SU-DHL-6 (cell line): ENCODE data around the gene DOCK10.

Source experiments
- H2AFZ ChIP-seq: fragments of 200-600 bp; sonication (generic); 2 replicates; pipeline ENCODE4 v1.6.1; 2014; ENCODE audit warnings: low read depth, mild to moderate bottlenecking, moderate library complexity, mixed read lengths, antibody characterized with exemption, low read length; ENCODE audit not compliant: severe bottlenecking
- H3F3A ChIP-seq: fragments of 200-600 bp; shearing (Covaris generic); 2 replicates; pipeline ENCODE4 v1.6.0; 2016; ENCODE audit warnings: antibody characterized with exemption, mild to moderate bottlenecking; ENCODE audit not compliant: insufficient read depth
- H3K27ac ChIP-seq: fragments of 200-600 bp; sonication (generic); 2 replicates; pipeline ENCODE4 v1.5.1; 2016; ENCODE audit warnings: low read depth, mild to moderate bottlenecking, low read length, moderate library complexity, mixed read lengths
- H3K27me3 ChIP-seq: fragments of 200-600 bp; sonication (generic), shearing (Covaris generic); 2 replicates; pipeline ENCODE4 v1.6.0; 2014; ENCODE audit warnings: mild to moderate bottlenecking, low read length
- H3K36me3 ChIP-seq: fragments of 200-600 bp; sonication (generic); 2 replicates; pipeline ENCODE4 v1.6.1; 2014; ENCODE audit warnings: mild to moderate bottlenecking, low read length, mixed read lengths
- H3K4me2 ChIP-seq: fragments of 300-600, 200-600 bp; shearing (Covaris generic), sonication (generic); 2 replicates; pipeline ENCODE4 v1.6.0; 2014; ENCODE audit warnings: low read length, low read depth, mild to moderate bottlenecking; ENCODE audit not compliant: poor library complexity, severe bottlenecking
- H3K4me3 ChIP-seq: fragments of 200-600 bp; sonication (generic); 2 replicates; pipeline ENCODE4 v1.5.1; 2014; ENCODE audit warnings: antibody characterized with exemption, low read length, mild to moderate bottlenecking, mixed read lengths; ENCODE audit not compliant: insufficient read depth, poor library complexity, severe bottlenecking
- H3K79me2 ChIP-seq: fragments of 200-600 bp; sonication (generic); 2 replicates; pipeline ENCODE4 v1.6.1; 2014; ENCODE audit warnings: mild to moderate bottlenecking, low read length, moderate library complexity; ENCODE audit not compliant: insufficient read depth
- H3K9ac ChIP-seq: fragments of 200-600 bp; sonication (generic); 2 replicates; pipeline ENCODE4 v1.7.0; 2014; ENCODE audit warnings: mild to moderate bottlenecking, low read length
- H3K9me2 ChIP-seq: fragments of 200-600 bp; sonication (generic); replicated peaks from 2 replicates; pipeline ENCODE4 v1.6.1; 2014; ENCODE audit warnings: low read length; ENCODE audit not compliant: insufficient read depth
- H3K9me3 ChIP-seq: fragments of 200-600 bp; sonication (generic); 2 replicates; pipeline ENCODE4 v1.6.1; 2014; ENCODE audit warnings: low read length, mixed read lengths; ENCODE audit not compliant: insufficient read depth
- H4K20me1 ChIP-seq: fragments of 200-600 bp; sonication (generic); 2 replicates; pipeline ENCODE4 v1.6.1; 2014; ENCODE audit warnings: low read depth, mild to moderate bottlenecking, antibody characterized with exemption, low read length, moderate library complexity, mixed read lengths
- EZH2phosphoT487 ChIP-seq: fragments of 200-600 bp; sonication (generic), shearing (Covaris generic); conservative IDR thresholded peaks from 2 replicates; pipeline ENCODE4 v1.6.1; 2018; ENCODE audit warnings: mild to moderate bottlenecking, antibody characterized with exemption, low read length, moderate library complexity, mixed read lengths
- TF ChIP-seq, protein P1 (sequence below): fragments of 200-600 bp; sonication (generic); IDR thresholded peaks from one replicate; pipeline ENCODE4 v1.5.1; 2017; ENCODE audit warnings: antibody characterized with exemption, mild to moderate bottlenecking, low read length, moderate library complexity; ENCODE audit not compliant: insufficient read depth, poor library complexity, severe bottlenecking

The DOCK10 gene

DNA sequence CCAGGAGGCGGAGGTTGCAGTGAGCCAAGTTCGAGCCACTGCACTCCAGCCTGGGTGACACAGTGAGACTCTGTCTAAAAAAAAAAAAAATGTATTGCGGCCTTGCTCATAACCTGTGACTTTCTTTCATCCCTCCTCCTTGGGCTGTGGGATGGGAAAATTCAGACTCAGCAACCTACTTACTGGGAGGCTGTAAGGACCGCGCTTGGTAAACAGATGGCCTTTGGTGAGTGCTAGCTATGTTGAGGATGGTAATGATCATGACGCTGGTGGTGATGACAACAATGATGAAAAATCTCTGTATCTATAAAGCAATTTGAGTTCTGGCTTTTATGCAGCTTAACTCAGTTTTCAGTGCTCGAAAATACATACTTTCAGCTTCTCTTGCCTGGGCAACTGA, 261.4 kb downstream of the DOCK10 start:
- Histone ChIP-seq H3K9ac (no peak overlapping the region), H3K4me2 (no peak overlapping the region), H3K27ac (no peak overlapping the region), H3K36me3 (no peaks in the 10 kb centered on the region), H3K9me3 (no peaks in the 10 kb centered on the region), H3K9me2 (no peaks in the 10 kb centered on the region), H3K79me2 (no peaks in the 10 kb centered on the region), H3F3A (no peaks in the 10 kb centered on the region), H3K27me3 (no peaks in the 10 kb centered on the region), H4K20me1 (no peaks in the 10 kb centered on the region), H3K4me3 (no peak overlapping the region), H2AFZ (no peak overlapping the region)
- TF ChIP-seq EZH2phosphoT487: no peak
- TF ChIP-seq, protein P1, sequence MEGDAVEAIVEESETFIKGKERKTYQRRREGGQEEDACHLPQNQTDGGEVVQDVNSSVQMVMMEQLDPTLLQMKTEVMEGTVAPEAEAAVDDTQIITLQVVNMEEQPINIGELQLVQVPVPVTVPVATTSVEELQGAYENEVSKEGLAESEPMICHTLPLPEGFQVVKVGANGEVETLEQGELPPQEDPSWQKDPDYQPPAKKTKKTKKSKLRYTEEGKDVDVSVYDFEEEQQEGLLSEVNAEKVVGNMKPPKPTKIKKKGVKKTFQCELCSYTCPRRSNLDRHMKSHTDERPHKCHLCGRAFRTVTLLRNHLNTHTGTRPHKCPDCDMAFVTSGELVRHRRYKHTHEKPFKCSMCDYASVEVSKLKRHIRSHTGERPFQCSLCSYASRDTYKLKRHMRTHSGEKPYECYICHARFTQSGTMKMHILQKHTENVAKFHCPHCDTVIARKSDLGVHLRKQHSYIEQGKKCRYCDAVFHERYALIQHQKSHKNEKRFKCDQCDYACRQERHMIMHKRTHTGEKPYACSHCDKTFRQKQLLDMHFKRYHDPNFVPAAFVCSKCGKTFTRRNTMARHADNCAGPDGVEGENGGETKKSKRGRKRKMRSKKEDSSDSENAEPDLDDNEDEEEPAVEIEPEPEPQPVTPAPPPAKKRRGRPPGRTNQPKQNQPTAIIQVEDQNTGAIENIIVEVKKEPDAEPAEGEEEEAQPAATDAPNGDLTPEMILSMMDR: no peak

DNA sequence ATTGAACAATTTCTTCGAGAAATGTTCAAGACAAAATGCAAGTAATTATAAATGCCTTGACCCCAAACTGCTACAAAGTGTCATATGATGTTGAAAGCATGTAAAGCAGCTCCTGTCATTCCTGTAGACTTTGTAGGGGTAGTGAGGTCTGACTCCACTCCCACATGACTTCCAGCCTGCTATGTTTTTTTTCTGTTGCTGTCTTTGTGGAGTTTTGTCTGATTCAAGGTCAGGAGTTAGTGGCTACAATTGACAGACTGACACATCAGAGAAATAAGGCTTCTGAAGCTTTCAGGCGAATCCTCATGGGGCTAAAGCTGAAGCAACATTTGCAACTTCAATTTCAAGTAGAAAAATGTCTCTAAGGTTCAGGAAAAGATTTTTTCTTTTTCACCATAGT, 262.2 kb downstream of the DOCK10 start:
- H3K9ac ChIP-seq: no peak overlapping the region
- no peak overlapping the region for H2AFZ ChIP-seq
- no peaks in the 10 kb centered on the region for H3F3A ChIP-seq
- H3K36me3 ChIP-seq: no peaks in the 10 kb centered on the region
- no peaks in the 10 kb centered on the region for H3K79me2 ChIP-seq
- no peaks in the 10 kb centered on the region for H3K9me2 ChIP-seq
- no peak overlapping the region for H3K4me2 ChIP-seq
- H3K9me3 ChIP-seq: no peaks in the 10 kb centered on the region
- no peaks in the 10 kb centered on the region for H4K20me1 ChIP-seq
- H3K4me3 ChIP-seq: no peak overlapping the region
- no peak overlapping the region for H3K27ac ChIP-seq
- no peaks in the 10 kb centered on the region for H3K27me3 ChIP-seq
- no peak for TF ChIP-seq EZH2phosphoT487
- TF ChIP-seq, protein P1: no peak

DNA sequence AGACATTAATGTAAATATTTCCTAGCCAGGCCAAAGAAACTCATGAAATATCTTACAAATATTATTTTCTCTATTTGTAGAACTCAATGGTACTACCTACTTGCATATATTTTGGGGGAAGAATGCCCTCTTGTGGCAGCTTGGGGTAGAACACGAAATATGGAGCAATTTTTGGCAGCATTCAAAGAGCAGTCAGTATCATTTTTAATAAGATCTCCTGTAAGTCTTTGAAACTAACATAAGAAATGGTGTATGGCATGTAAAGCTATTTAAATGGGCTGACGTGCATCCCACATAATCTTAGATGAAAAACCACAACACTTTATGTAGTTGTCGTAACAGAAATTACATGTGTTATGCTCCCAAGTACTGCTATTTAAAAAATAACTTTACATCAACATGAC, 263.8 kb downstream of the DOCK10 start:
- Histone ChIP-seq H3K36me3 (no peaks in the 10 kb centered on the region), H2AFZ (peak overlapping the region; percentile 59), H3K9ac (0 out of 2 replicates have a peak overlapping the region, but pooled peaks have one; percentile 17), H3K27ac (peak overlapping the region; percentile 55; the same call in 1 of the 2 replicates), H3K79me2 (no peaks in the 10 kb centered on the region), H3F3A (no peaks in the 10 kb centered on the region), H3K9me3 (no peaks in the 10 kb centered on the region), H3K27me3 (no peaks in the 10 kb centered on the region), H3K4me3 (no peak overlapping the region), H3K4me2 (peak overlapping the region; percentile 17), H4K20me1 (no peaks in the 10 kb centered on the region), H3K9me2 (no peaks in the 10 kb centered on the region)
- TF ChIP-seq, protein P1: peak; percentile 80
- no peak for TF ChIP-seq EZH2phosphoT487

DNA sequence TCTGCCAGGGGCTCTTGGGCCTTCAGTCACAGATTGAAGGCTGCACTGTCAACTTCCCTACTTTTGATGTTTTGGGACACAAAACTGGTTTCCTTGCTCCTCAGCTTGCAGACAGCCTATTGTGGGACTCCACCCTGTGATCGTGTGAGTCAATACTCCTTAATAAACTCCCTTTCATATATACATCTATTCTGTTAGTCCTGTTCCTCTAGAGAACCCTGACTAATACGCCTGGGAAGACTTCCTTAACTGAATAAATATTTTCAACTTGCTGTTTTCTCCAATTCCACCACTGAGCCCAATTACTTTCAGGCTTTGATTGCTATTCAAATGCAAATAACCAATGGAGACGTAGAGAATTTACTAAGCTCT, 264.7 kb downstream of the DOCK10 start:
- no peaks in the 10 kb centered on the region for H3K79me2 ChIP-seq
- peak overlapping the region; percentile 55 for H3K27ac ChIP-seq
- H3K27me3 ChIP-seq: no peaks in the 10 kb centered on the region
- H3K4me2 ChIP-seq: peak overlapping the region; percentile 17
- H3K9me2 ChIP-seq: no peaks in the 10 kb centered on the region
- no peaks in the 10 kb centered on the region for H3K36me3 ChIP-seq
- H3K9ac ChIP-seq: peak overlapping the region; percentile 17
- TF ChIP-seq EZH2phosphoT487: no peak
- TF ChIP-seq, protein P1: no peak
- H3K9me3 ChIP-seq: no peaks in the 10 kb centered on the region
- H2AFZ ChIP-seq: peak overlapping the region; percentile 59
- no peaks in the 10 kb centered on the region for H4K20me1 ChIP-seq
- H3K4me3 ChIP-seq: no peak overlapping the region
- peaks cover 2% of the 10 kb centered on the region; the same call in 1 of the 2 replicates for H3F3A ChIP-seq
